Measurements from ENCODE around the gene GSTK1.

GRCh38 chr7:143258831-143259230 lies 4.4 kb upstream of the GSTK1 start:
- TF ChIP-seq CTCF (IDR thresholded peaks at IDR 0.05; ENCODE audit: control extremely low read depth in 1 of 3, insufficient read depth in 1 of 3, low read depth in 1 of 3, low read length in 3 of 3) (no peak), POLR2A (IDR thresholded peaks at IDR 0.05; ENCODE audit: control extremely low read depth in 1 of 2, low read depth in 2 of 2, low read length in 2 of 2) (no peak), EZH2 (IDR thresholded peaks at IDR 0.05; ENCODE audit: low read depth, low read length, severe bottlenecking) (no peak), USF2 (IDR thresholded peaks at IDR 0.05; ENCODE audit: low read length) (no peak), SRF (IDR thresholded peaks at IDR 0.05; ENCODE audit: low read depth, low read length) (no peak), SIX5 (IDR thresholded peaks at IDR 0.05; ENCODE audit: low read depth, low read length) (no peak), GABPA (IDR thresholded peaks at IDR 0.05; ENCODE audit: borderline replicate concordance, insufficient read depth, low read length) (no peak), NRF1 (IDR thresholded peaks at IDR 0.05; ENCODE audit: low read depth, low read length) (no peak), MAX (IDR thresholded peaks at IDR 0.05) (no peak), CREB1 (IDR thresholded peaks at IDR 0.05) (no peak), SIRT6 (IDR thresholded peaks at IDR 0.05; ENCODE audit: low read length) (no peak), CHD1 (IDR thresholded peaks at IDR 0.05; ENCODE audit: low read depth, low read length) (no peak), JUN (IDR thresholded peaks at IDR 0.05; ENCODE audit: low read depth, low read length) (no peak), FOSL1 (IDR thresholded peaks at IDR 0.05; ENCODE audit: insufficient read depth, low read depth, low read length) (no peak)
